Suprapubic skin (tissue), 4 donors: ENCODE measurements around the gene ODAD4. TPM values are rescaled to one million over a fixed set of nuclear protein-coding genes. Genes with fewer than 3 reads are reported as not detected.

Source experiments
- DNase-seq, 2 donors: peaks; one replicate each; pipeline ENCODE4 v3.0.0-alpha.2; 2019; ENCODE audit warnings: low spot score in 2 of 2
- H3K27ac ChIP-seq: fragments of 200-600 bp; sonication (generic); one replicate; pipeline ENCODE4 v1.5.1; 2019
- H3K27me3 ChIP-seq: fragments of 200-600 bp; sonication (generic); one replicate; pipeline ENCODE4 v1.5.1; 2019
- H3K36me3 ChIP-seq: fragments of 200-600 bp; sonication (generic); one replicate; pipeline ENCODE4 v1.5.1; 2019
- H3K4me1 ChIP-seq: fragments of 200-600 bp; sonication (generic); one replicate; pipeline ENCODE4 v1.5.1; 2019
- H3K4me3 ChIP-seq: fragments of 200-600 bp; sonication (generic); one replicate; pipeline ENCODE4 v1.5.1; 2019; ENCODE audit warnings: mild to moderate bottlenecking
- H3K9me3 ChIP-seq: fragments of 200-600 bp; sonication (generic); one replicate; pipeline ENCODE4 v1.5.1; 2019
- EP300 ChIP-seq: sonication (generic); formaldehyde crosslinking; IDR thresholded peaks from one replicate; pipeline ENCODE4 v1.6.1; 2017; ENCODE audit warnings: antibody characterized with exemption
- POLR2A ChIP-seq, 2 donors: fragments of 450-650 bp; IDR thresholded peaks; one replicate each; pipeline ENCODE4 v1.6.1; 2017; ENCODE audit warnings: antibody characterized with exemption in 2 of 2, mild to moderate bottlenecking in 2 of 2, moderate library complexity in 2 of 2
- POLR2AphosphoS5 ChIP-seq, 3 donors: sonication (generic); formaldehyde crosslinking; IDR thresholded peaks; one replicate each; pipeline ENCODE4 v1.6.1; 2017; ENCODE audit warnings: antibody characterized with exemption in 3 of 3
- WGBS: methylation state at CpG from one replicate; pipeline ENCODE4 v1.1.5; 2018; 5-methylcytosine and 5-hydroxymethylcytosine counted together
- total RNA-seq, 4 donors: library from RNA; depleted of rRNA; stranded (reverse); fragments of >200 nt; gene quantifications; one replicate each; pipeline ENCODE4 v1.1.0, GENCODE V29; 2016
- TF ChIP-seq, protein P1 (sequence below), 2 donors: fragments of 200-600 bp in 1 of 2; fragments of 450-650 bp in 1 of 2; sonication (generic) in 1 of 2; IDR thresholded peaks; one replicate each; pipeline ENCODE4 v1.5.1; 2016 to 2019; ENCODE audit warnings: antibody characterized with exemption in 2 of 2, mild to moderate bottlenecking in 1 of 2, moderate library complexity in 1 of 2

ODAD4 gene, protein sequence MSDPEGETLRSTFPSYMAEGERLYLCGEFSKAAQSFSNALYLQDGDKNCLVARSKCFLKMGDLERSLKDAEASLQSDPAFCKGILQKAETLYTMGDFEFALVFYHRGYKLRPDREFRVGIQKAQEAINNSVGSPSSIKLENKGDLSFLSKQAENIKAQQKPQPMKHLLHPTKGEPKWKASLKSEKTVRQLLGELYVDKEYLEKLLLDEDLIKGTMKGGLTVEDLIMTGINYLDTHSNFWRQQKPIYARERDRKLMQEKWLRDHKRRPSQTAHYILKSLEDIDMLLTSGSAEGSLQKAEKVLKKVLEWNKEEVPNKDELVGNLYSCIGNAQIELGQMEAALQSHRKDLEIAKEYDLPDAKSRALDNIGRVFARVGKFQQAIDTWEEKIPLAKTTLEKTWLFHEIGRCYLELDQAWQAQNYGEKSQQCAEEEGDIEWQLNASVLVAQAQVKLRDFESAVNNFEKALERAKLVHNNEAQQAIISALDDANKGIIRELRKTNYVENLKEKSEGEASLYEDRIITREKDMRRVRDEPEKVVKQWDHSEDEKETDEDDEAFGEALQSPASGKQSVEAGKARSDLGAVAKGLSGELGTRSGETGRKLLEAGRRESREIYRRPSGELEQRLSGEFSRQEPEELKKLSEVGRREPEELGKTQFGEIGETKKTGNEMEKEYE
- total RNA-seq, result 1 to 10 TPM in 2 of 4 donors, under 1 TPM in 1, not detected in 1; 0.42 to 1.9 (median 1.3) TPM

DNA sequence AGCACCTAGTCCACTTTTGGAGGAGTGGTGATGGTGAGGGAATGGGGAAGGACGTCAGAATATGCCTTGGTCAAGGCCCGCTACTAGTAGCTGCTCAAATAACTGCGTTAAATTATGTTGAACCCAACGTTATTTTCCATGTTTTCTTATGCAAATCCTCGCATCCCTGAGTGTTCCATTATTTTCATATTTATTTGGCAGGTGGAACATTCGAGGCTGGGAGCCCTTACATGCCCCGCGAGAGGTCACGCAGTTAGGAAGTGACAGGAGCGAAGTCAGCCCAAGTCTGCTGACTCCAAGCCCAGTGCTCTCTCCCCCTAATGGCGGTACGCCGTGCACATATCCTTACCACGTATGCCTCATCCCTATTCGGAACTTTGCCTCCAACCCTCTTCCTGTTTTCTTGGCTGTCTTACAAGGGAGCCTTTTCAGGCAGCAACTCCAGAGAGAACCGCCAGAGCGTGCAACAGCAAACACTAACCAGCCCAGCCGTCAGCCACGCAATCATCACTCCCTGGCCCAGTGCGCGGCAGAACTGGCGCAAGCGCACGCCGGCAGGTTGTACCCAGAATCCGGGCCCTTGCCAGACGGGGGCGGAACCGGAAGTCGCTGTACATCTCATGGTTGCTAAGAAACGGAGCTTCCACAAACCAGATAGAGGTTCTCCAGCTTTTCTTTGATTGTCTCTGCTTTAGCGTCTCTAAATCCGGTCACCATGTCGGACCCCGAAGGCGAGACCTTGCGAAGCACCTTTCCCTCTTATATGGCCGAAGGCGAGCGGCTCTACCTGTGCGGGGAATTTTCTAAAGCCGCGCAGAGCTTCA, at the start of gene ODAD4:
TSS of gene ODAD4 (plus strand) at position 609 of the 824 bp plus-strand sequence. CDS start at position 716, 107 bp downstream.
- H3K27me3 ChIP-seq, result no peaks in the 10 kb centered on the region
- WGBS, result under 1% methylated on average over 43 of the region's 43 CpGs
- DNase-seq, result peak; percentile 98 to 99
- no peaks in the 10 kb centered on the region for H3K36me3 ChIP-seq
- peak within 1 kb of the TSS; percentile 85 for H3K27ac ChIP-seq
- peaks cover 10% of the 10 kb centered on the region for H3K4me1 ChIP-seq
- TF ChIP-seq EP300, result no peak
- TF ChIP-seq POLR2A (IDR thresholded peaks at IDR 0.05), result peak in 1 of 2 donors; percentile 39
- TF ChIP-seq POLR2AphosphoS5 (IDR thresholded peaks at IDR 0.05), result peak in 1 of 3 donors; percentile 68
- TF ChIP-seq, protein P1, sequence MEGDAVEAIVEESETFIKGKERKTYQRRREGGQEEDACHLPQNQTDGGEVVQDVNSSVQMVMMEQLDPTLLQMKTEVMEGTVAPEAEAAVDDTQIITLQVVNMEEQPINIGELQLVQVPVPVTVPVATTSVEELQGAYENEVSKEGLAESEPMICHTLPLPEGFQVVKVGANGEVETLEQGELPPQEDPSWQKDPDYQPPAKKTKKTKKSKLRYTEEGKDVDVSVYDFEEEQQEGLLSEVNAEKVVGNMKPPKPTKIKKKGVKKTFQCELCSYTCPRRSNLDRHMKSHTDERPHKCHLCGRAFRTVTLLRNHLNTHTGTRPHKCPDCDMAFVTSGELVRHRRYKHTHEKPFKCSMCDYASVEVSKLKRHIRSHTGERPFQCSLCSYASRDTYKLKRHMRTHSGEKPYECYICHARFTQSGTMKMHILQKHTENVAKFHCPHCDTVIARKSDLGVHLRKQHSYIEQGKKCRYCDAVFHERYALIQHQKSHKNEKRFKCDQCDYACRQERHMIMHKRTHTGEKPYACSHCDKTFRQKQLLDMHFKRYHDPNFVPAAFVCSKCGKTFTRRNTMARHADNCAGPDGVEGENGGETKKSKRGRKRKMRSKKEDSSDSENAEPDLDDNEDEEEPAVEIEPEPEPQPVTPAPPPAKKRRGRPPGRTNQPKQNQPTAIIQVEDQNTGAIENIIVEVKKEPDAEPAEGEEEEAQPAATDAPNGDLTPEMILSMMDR (IDR thresholded peaks at IDR 0.05), result peak; percentile 61 to 68
- peak within 1 kb of the TSS; percentile 55 for H3K4me3 ChIP-seq
- H3K9me3 ChIP-seq, result no peaks in the 10 kb centered on the region

DNA sequence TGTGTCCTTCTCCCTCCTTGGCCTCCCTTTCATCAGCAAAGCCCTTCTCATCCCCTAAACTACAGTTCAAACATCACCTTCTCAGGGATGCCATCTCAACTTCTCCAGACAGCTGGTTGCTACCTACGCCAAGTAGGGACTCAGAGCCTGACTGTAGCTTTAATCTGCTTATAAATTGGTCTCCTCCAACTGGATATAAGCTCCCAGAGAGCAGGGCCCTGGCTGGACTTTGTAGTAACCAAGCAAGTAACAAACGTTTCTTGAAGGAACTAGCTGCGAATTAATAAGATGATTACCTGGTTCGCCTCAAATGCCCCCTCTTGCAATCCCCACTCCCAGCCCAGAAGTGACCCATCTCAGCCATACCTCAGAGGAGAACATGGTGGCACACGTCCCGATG, 47.7 kb upstream of the ODAD4 start:
- Histone ChIP-seq H3K4me1 (no peaks in the 10 kb centered on the region), H3K27me3 (no peaks in the 10 kb centered on the region), H3K4me3 (no peak overlapping the region), H3K27ac (no peak overlapping the region), H3K9me3 (no peaks in the 10 kb centered on the region), H3K36me3 (peaks cover 74% of the 10 kb centered on the region)
- TF ChIP-seq, protein P1 (IDR thresholded peaks at IDR 0.05), result no peak
- TF ChIP-seq POLR2AphosphoS5 (IDR thresholded peaks at IDR 0.05) (no peak), EP300 (no peak), POLR2A (IDR thresholded peaks at IDR 0.05) (no peak)
- WGBS, result 90% methylated on average over 6 of the region's 6 CpGs
- DNase-seq, result no peak

DNA sequence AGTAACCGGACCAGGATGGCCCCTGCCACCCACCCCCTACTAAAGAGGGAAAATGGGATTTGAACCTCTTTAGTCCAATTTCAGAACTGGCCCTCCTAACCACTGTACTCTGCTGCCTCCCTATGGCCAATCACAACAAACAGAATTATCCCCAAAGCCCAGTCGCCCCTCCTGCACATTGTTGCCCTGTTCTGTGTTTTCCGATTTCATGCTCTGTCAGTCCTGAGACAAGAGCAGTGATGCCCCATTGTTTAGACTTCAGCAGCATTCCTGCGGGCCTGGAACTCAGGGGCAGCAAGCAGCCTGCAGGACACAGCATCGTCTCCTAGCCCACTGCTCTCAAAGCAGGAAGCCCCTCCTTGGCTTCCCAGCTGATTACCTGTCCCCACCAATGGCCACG, 44.7 kb upstream of the ODAD4 start:
- H3K4me1 ChIP-seq, result no peaks in the 10 kb centered on the region
- WGBS, result 85% methylated on average over 6 of the region's 6 CpGs
- H3K27me3 ChIP-seq, result no peaks in the 10 kb centered on the region
- DNase-seq, result no peak
- H3K36me3 ChIP-seq, result peaks cover 88% of the 10 kb centered on the region
- TF ChIP-seq, protein P1 (IDR thresholded peaks at IDR 0.05), result no peak
- TF ChIP-seq POLR2AphosphoS5 (IDR thresholded peaks at IDR 0.05), result no peak
- H3K4me3 ChIP-seq, result no peak overlapping the region
- H3K27ac ChIP-seq, result no peak overlapping the region
- no peaks in the 10 kb centered on the region for H3K9me3 ChIP-seq

DNA sequence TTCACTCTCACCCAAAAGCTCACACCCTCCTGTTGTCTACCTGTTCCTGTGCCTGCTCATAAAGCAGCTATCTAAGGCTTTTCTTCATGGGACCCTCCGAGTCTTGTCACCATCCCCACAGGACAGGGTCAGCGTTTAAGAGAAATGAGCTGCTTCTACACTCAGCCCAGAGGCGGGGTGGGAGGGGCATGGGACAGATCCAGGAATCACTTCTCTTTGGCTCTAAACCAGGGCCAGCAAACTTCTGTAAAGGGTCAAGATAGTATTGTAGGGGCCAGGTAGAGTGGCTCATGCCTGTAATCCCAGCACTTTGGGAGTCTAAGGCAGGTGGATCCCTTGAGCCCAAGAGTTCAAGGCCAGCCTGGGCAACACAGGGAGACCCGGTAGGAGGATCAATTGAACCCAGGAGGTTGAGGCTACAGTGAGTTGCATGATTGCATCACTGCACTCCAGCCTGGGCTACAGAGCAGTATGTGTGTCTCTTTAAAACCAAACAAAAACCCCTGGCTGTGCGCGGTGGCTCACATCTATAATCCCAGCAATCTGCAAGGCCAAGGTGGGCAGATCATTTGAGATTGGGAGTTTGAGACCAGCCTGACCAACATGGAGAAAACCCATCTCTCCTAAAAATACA, 42.0 kb upstream of the ODAD4 start:
- peaks cover 99% of the 10 kb centered on the region for H3K36me3 ChIP-seq

More for the DNA sequence above, 42.0 kb upstream of the ODAD4 start:
- Histone ChIP-seq H3K27ac (no peak overlapping the region), H3K4me1 (no peaks in the 10 kb centered on the region), H3K4me3 (no peak overlapping the region), H3K9me3 (no peaks in the 10 kb centered on the region), H3K27me3 (no peaks in the 10 kb centered on the region)
- no peak for DNase-seq
- no peak for TF ChIP-seq POLR2AphosphoS5 (IDR thresholded peaks at IDR 0.05)
- TF ChIP-seq POLR2A (IDR thresholded peaks at IDR 0.05), result no peak
- no peak for TF ChIP-seq EP300
- TF ChIP-seq, protein P1 (IDR thresholded peaks at IDR 0.05), result no peak
- 88% methylated on average over 6 of the region's 6 CpGs for WGBS
